Gastrocnemius medialis (tissue), 4 donors: ENCODE data around the gene TPM3.

Source experiments
- POLR2A ChIP-seq, 2 donors: fragments of 450-650 bp; IDR thresholded peaks; one replicate each; pipeline ENCODE4 v1.6.1; 2017; ENCODE audit warnings: antibody characterized with exemption in 2 of 2, mild to moderate bottlenecking in 2 of 2, moderate library complexity in 2 of 2
- TF ChIP-seq, protein P1 (sequence below), 5 experiments: fragments of 450-650 bp in 3 of 5; fragments of 200-600 bp in 2 of 5; sonication (generic) in 2 of 5; IDR thresholded peaks in 4 of 5; conservative IDR thresholded peaks in 1 of 5; 1 replicate in 4 of 5; 2 replicates in 1 of 5; pipeline ENCODE4 v1.5.1; 2016 to 2019; ENCODE audit warnings: antibody characterized with exemption in 5 of 5, mild to moderate bottlenecking in 3 of 5, moderate library complexity in 3 of 5

GRCh38 chr1:154157520-154158306 is 34.2 kb downstream of the TPM3 start:
- TF ChIP-seq, protein P1, sequence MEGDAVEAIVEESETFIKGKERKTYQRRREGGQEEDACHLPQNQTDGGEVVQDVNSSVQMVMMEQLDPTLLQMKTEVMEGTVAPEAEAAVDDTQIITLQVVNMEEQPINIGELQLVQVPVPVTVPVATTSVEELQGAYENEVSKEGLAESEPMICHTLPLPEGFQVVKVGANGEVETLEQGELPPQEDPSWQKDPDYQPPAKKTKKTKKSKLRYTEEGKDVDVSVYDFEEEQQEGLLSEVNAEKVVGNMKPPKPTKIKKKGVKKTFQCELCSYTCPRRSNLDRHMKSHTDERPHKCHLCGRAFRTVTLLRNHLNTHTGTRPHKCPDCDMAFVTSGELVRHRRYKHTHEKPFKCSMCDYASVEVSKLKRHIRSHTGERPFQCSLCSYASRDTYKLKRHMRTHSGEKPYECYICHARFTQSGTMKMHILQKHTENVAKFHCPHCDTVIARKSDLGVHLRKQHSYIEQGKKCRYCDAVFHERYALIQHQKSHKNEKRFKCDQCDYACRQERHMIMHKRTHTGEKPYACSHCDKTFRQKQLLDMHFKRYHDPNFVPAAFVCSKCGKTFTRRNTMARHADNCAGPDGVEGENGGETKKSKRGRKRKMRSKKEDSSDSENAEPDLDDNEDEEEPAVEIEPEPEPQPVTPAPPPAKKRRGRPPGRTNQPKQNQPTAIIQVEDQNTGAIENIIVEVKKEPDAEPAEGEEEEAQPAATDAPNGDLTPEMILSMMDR (IDR thresholded peaks at IDR 0.05 in 4 of 5, conservative IDR thresholded peaks at IDR 0.05 in 1 of 5): no peak
- TF ChIP-seq POLR2A (IDR thresholded peaks at IDR 0.05): no peak
